Transverse colon (tissue), 4 donors: ENCODE data around the gene PHF10.

Experiments
- CTCF ChIP-seq, 5 experiments: fragments of 200-600 bp in 3 of 5; fragments of 450-650 bp in 2 of 5; sonication (generic) in 3 of 5; IDR thresholded peaks; 1 replicate in 2 of 5; 2 replicates in 3 of 5; pipeline ENCODE4 v1.5.1; 2016 to 2017; ENCODE audit warnings: antibody characterized with exemption in 5 of 5, inconsistent platforms in 3 of 5, mild to moderate bottlenecking in 2 of 5, moderate library complexity in 1 of 5
- EP300 ChIP-seq: sonication (generic); formaldehyde crosslinking; IDR thresholded peaks from one replicate; pipeline ENCODE4 v1.6.1; 2017; ENCODE audit warnings: antibody characterized with exemption, low read depth
- POLR2A ChIP-seq: fragments of 450-650 bp; IDR thresholded peaks from one replicate; pipeline ENCODE4 v1.6.1; 2016; ENCODE audit warnings: antibody characterized with exemption, mild to moderate bottlenecking, moderate library complexity
- POLR2AphosphoS5 ChIP-seq, 3 donors: sonication (generic); formaldehyde crosslinking; IDR thresholded peaks; one replicate each; pipeline ENCODE4 v1.6.1; 2016; ENCODE audit warnings: antibody characterized with exemption in 3 of 3

- TF ChIP-seq EP300 (no peak), CTCF (IDR thresholded peaks at IDR 0.05) (no peak), POLR2A (no peak), POLR2AphosphoS5 (IDR thresholded peaks at IDR 0.05) (no peak)
Observed at GRCh38 chr6:169661391-169661756, 62.9 kb downstream of the PHF10 start.
